Smooth muscle cell (in vitro differentiated cells): ENCODE data around the gene ENPP6. TPM values are rescaled to one million over a fixed set of nuclear protein-coding genes. Genes with fewer than 3 reads are reported as not detected.

ENCODE experiments used
- DNase-seq: peaks from one replicate; lab custom pipeline; 2025; ENCODE audit not compliant: unreplicated experiment; lab: John Stamatoyannopoulos, UW
- H2AFZ ChIP-seq: fragments of 200-600 bp; sonication (generic); 2 replicates; pipeline ENCODE4 v1.6.0; 2016; ENCODE audit warnings: antibody characterized with exemption, low read depth, mild to moderate bottlenecking
- H3F3A ChIP-seq: fragments of 200-600 bp; sonication (generic); 2 replicates; pipeline ENCODE4 v1.6.0; 2017; ENCODE audit warnings: antibody characterized with exemption, low read depth
- H3K27ac ChIP-seq: fragments of 200-600 bp; sonication (generic); 2 replicates; pipeline ENCODE4 v1.5.1; 2016; ENCODE audit warnings: low read depth, mild to moderate bottlenecking
- H3K27me3 ChIP-seq: fragments of 200-600 bp; sonication (generic); 2 replicates; pipeline ENCODE4 v1.6.1; 2016; ENCODE audit warnings: low read depth, mild to moderate bottlenecking
- H3K36me3 ChIP-seq: fragments of 200-600 bp; sonication (generic); 2 replicates; pipeline ENCODE4 v1.5.1; 2016; ENCODE audit warnings: low read depth
- H3K4me1 ChIP-seq: fragments of 200-600 bp; sonication (generic); 2 replicates; pipeline ENCODE4 v1.5.1; 2016; ENCODE audit warnings: low read depth
- H3K4me2 ChIP-seq: fragments of 200-600 bp; sonication (generic); 2 replicates; pipeline ENCODE4 v1.6.0; 2016; ENCODE audit warnings: mild to moderate bottlenecking
- H3K4me3 ChIP-seq: fragments of 200-600 bp; sonication (generic); 2 replicates; pipeline ENCODE4 v1.5.1; 2016; ENCODE audit warnings: mild to moderate bottlenecking
- H3K79me2 ChIP-seq: fragments of 200-600 bp; sonication (generic); 2 replicates; pipeline ENCODE4 v1.6.0; 2016; ENCODE audit warnings: low read depth, mild to moderate bottlenecking
- H3K9ac ChIP-seq: fragments of 200-600 bp; sonication (generic); 2 replicates; pipeline ENCODE4 v1.6.0; 2016; ENCODE audit warnings: low read depth
- H3K9me3 ChIP-seq: fragments of 200-600 bp; sonication (generic); replicated peaks from 2 replicates; pipeline ENCODE4 v1.5.1; 2016; ENCODE audit warnings: low read depth
- H4K20me1 ChIP-seq: fragments of 200-600 bp; sonication (generic); 2 replicates; pipeline ENCODE4 v1.6.0; 2016; ENCODE audit warnings: low read depth
- WGBS: methylation state at CpG from one replicate; pipeline ENCODE4 v1.1.7; 2016; ENCODE audit warnings: low lambda C conversion rate; 5-methylcytosine and 5-hydroxymethylcytosine counted together
- polyA plus RNA-seq: library from polyadenylated mRNA; unstranded; fragments of >200 nt; fragmentation: Nextera tagmentation; extraction: Ambion mirVana; gene quantifications from 2 replicates; pipeline ENCODE4 v1.2.1, GENCODE V29; 2016
- total RNA-seq: library from RNA; depleted of rRNA; stranded (reverse); fragments of >200 nt; gene quantifications from 2 replicates; pipeline ENCODE4 v1.2.3, GENCODE V29; 2014
- TF ChIP-seq, protein P1 (sequence below): fragments of 200-600 bp; sonication (generic); IDR thresholded peaks from 2 replicates; pipeline ENCODE4 v1.5.1; 2017; ENCODE audit warnings: borderline replicate concordance, mild to moderate bottlenecking, antibody characterized with exemption; ENCODE audit not compliant: insufficient read depth, poor library complexity, severe bottlenecking

ENPP6 gene
- total and polyA plus RNA-seq, 2 experiments from 2014 or later: not detected

DNA sequence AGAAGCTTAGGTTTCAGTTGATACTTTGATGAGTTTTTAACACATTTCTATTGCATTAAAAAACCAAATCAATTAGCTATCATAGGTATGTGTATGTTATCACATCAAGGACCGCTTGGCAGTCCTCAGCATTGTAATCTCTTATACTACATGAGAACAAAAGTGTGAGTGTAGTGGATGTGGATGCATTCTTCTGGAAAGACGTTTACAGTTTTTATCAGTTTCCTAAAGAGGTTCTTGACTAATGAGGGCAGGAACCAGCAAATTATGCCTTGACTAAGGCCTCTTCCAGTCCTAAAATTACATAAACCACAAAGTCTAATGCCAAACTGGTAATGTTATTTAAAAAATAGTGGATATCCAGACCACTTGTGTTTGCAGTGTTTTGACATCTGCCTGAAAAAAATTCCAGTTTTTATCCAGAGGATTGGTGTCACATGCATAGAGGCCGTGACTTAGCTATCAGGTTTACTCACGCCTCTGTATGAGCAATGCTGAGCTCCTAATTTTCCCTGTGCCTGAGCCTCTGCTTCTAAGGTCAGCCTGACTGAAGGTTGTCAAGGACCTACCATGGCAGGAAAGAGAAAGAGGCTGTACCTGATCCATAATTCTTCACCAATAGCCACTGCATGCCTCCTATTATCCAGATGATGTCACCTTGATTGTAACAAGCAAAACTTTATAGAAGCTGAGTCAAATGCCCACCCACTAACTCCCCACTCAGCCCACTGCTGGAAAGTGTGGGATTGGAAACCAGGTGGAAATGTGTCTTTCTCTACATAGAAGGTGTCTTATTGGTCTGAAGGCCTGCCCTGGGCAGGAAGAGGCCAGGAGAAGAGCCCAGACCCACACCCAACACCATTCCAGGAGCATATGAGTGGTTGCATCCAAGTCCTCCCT lies 68.7 kb downstream of the ENPP6 start:
- TF ChIP-seq, protein P1, sequence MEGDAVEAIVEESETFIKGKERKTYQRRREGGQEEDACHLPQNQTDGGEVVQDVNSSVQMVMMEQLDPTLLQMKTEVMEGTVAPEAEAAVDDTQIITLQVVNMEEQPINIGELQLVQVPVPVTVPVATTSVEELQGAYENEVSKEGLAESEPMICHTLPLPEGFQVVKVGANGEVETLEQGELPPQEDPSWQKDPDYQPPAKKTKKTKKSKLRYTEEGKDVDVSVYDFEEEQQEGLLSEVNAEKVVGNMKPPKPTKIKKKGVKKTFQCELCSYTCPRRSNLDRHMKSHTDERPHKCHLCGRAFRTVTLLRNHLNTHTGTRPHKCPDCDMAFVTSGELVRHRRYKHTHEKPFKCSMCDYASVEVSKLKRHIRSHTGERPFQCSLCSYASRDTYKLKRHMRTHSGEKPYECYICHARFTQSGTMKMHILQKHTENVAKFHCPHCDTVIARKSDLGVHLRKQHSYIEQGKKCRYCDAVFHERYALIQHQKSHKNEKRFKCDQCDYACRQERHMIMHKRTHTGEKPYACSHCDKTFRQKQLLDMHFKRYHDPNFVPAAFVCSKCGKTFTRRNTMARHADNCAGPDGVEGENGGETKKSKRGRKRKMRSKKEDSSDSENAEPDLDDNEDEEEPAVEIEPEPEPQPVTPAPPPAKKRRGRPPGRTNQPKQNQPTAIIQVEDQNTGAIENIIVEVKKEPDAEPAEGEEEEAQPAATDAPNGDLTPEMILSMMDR: no peak
- Histone ChIP-seq H3K9me3 (no peaks in the 10 kb centered on the region), H3K4me1 (no peaks in the 10 kb centered on the region), H3K79me2 (no peaks in the 10 kb centered on the region), H3K4me2 (peak overlapping the region; percentile 70), H4K20me1 (no peaks in the 10 kb centered on the region), H3K4me3 (no peak overlapping the region), H3K27ac (peak overlapping the region; percentile 20), H2AFZ (peak overlapping the region; percentile 0), H3K27me3 (no peaks in the 10 kb centered on the region), H3F3A (peaks cover 7% of the 10 kb centered on the region), H3K9ac (no peak overlapping the region), H3K36me3 (no peaks in the 10 kb centered on the region)
- 20% methylated on average over 4 of the region's 4 CpGs for WGBS
- DNase-seq: no peak

DNA sequence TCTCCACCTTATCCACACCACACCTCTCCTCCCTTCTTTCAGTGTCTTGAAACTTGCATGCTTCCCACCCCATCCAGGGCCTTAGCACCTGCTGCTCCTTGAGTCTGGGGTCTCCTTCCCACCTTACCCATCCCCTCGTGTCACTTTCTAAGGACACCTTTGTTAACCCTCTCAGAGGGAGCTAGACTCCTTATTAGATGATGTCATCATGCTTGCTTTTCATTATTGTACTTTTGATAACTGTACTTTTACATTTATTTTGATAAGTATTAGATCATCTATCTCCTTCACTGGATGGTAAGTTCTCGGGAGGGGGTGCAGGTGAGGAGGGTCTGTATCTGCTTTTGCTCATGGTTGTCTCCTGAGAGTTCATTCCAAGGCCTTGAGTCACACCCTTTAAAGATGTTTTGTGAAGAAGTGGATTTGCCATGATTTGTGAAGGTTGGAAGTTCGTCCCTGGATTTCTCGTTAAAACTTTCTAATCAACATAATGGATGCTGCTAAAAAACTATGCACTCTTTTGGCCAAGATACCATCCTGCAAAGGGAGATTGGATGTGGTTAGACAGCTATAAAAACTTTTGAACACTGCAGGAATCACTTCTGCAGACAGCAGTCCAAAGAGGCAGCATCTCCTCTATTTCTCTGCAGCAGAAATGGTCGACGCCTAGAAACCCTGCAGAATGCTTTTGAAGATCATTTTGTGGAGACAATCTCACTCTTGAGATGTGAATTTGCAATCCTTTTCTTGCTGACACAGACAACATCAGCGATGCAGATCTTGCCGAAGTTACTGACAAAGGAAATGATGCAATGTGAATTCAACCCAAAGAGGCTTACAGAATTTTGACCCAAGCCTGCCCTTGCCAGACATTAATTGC lies 69.6 kb downstream of the ENPP6 start:
- Histone ChIP-seq H3F3A (peaks cover 7% of the 10 kb centered on the region), H3K4me2 (peak overlapping the region; percentile 70), H3K9me3 (no peaks in the 10 kb centered on the region), H4K20me1 (no peaks in the 10 kb centered on the region), H3K27me3 (no peaks in the 10 kb centered on the region), H3K79me2 (no peaks in the 10 kb centered on the region), H3K36me3 (no peaks in the 10 kb centered on the region), H2AFZ (peak overlapping the region; percentile 0), H3K4me3 (no peak overlapping the region), H3K9ac (no peak overlapping the region), H3K4me1 (no peaks in the 10 kb centered on the region), H3K27ac (peak overlapping the region; percentile 20)
- DNase-seq: no peak
- TF ChIP-seq, protein P1: no peak
- WGBS: 34% methylated on average over 8 of the region's 8 CpGs

DNA sequence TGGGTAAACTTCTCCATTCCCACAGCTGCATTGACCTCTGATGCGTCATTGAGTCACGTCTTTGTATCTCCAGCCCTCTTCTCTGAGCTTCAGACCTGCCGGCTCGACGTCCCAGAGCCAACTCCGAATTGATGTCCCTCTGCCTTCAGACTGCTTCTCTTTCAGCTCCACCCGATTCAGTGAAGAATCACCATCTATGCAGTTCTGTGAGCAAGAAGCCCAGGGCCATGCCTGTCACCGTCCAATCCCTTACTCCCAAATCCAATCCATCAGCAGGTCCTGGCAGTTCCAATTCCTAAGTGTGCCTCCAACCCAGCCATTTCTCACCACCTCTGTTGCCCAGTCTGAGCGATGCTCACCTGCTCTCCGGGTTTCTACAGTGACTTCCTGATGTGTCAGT lies 70.7 kb downstream of the ENPP6 start:
- no peak overlapping the region for H3K27ac ChIP-seq

More for the DNA sequence above, 70.7 kb downstream of the ENPP6 start:
- TF ChIP-seq, protein P1: no peak
- no peaks in the 10 kb centered on the region for H3K36me3 ChIP-seq
- H3K9ac ChIP-seq: no peak overlapping the region
- H3K4me1 ChIP-seq: no peaks in the 10 kb centered on the region
- peaks cover 7% of the 10 kb centered on the region for H3F3A ChIP-seq
- H4K20me1 ChIP-seq: no peaks in the 10 kb centered on the region
- WGBS: 85% methylated on average over 10 of the region's 10 CpGs
- H3K27me3 ChIP-seq: no peaks in the 10 kb centered on the region
- no peak overlapping the region for H2AFZ ChIP-seq
- no peak overlapping the region for H3K4me3 ChIP-seq
- DNase-seq: no peak
- no peaks in the 10 kb centered on the region for H3K79me2 ChIP-seq
- no peak overlapping the region for H3K4me2 ChIP-seq
- no peaks in the 10 kb centered on the region for H3K9me3 ChIP-seq
